B cell (primary cell): ENCODE results near the gene DCUN1D3.

ENCODE experiments used
- EZH2 ChIP-seq: IDR thresholded peaks from 2 replicates; pipeline ENCODE4 v1.6.1; 2012; ENCODE audit warnings: borderline replicate concordance, low read depth, mild to moderate bottlenecking, moderate library complexity, low read length; ENCODE audit not compliant: insufficient read depth, poor library complexity, severe bottlenecking
- TF ChIP-seq, protein P1 (sequence below): fragments of 200-600 bp; IDR thresholded peaks from one replicate; pipeline ENCODE4 v1.8.0; 2022; ENCODE audit warnings: antibody characterized with exemption, mild to moderate bottlenecking

DNA sequence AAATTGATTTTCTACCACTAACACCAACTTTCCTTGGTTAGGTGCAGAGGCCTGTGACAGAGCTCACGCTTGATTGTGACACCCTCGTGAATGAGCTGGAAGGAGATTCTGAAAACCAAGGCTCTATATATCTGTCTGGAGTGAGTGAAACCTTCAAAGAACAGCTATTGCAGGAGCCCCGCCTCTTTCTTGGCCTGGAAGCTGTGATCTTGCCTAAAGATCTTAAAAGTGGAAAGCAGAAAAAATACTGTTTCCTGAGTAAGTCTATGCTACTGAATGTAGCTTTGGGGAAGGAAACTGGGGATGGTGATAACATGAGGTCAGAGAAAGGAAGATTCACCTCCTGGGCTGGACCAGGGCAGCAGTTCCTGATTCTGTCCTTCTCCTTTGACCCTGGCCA is 55.6 kb downstream of the DCUN1D3 start:
- TF ChIP-seq, protein P1, sequence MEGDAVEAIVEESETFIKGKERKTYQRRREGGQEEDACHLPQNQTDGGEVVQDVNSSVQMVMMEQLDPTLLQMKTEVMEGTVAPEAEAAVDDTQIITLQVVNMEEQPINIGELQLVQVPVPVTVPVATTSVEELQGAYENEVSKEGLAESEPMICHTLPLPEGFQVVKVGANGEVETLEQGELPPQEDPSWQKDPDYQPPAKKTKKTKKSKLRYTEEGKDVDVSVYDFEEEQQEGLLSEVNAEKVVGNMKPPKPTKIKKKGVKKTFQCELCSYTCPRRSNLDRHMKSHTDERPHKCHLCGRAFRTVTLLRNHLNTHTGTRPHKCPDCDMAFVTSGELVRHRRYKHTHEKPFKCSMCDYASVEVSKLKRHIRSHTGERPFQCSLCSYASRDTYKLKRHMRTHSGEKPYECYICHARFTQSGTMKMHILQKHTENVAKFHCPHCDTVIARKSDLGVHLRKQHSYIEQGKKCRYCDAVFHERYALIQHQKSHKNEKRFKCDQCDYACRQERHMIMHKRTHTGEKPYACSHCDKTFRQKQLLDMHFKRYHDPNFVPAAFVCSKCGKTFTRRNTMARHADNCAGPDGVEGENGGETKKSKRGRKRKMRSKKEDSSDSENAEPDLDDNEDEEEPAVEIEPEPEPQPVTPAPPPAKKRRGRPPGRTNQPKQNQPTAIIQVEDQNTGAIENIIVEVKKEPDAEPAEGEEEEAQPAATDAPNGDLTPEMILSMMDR, result no peak
- no peak for TF ChIP-seq EZH2
